ENCODE measurements around the gene REG1B.

The REG1B gene

DNA sequence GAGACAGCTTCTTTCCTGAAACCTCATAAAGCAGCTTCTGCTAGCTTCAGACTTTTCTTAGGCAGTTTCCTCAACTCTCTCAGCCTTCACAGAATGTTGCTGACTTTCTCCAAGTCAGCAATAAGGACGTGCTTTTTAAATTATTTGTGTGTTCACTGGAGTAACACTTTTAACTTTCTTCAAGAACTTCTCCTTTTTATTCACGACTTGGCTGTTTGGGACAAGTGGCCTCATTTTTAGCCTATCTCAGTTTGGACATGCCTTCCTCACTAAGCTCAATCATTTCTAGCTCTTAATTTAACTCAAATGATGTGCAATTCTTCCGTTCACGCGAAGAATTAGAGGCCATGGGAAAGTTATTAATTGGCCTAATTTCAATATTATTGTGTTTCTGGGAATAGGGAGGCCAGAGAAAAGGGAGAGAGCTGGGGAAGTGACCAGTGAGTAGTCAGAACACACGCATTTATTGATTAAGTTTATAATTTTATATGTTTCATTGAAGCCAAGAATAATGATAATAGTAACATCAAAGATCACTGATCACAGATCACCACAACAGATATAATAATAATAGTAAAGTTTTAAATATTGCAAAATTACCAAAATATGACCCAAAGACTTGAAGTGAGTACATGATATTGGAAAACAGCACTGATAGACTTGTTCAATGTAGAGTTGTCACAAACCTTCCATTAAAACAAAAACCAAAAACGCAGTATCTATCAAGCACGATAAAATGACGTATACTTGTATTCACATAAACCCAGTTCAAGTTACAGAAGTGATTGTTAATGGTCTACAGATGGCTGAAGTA, 37.3 kb upstream of the REG1B start:
- TF ChIP-seq, protein P1, sequence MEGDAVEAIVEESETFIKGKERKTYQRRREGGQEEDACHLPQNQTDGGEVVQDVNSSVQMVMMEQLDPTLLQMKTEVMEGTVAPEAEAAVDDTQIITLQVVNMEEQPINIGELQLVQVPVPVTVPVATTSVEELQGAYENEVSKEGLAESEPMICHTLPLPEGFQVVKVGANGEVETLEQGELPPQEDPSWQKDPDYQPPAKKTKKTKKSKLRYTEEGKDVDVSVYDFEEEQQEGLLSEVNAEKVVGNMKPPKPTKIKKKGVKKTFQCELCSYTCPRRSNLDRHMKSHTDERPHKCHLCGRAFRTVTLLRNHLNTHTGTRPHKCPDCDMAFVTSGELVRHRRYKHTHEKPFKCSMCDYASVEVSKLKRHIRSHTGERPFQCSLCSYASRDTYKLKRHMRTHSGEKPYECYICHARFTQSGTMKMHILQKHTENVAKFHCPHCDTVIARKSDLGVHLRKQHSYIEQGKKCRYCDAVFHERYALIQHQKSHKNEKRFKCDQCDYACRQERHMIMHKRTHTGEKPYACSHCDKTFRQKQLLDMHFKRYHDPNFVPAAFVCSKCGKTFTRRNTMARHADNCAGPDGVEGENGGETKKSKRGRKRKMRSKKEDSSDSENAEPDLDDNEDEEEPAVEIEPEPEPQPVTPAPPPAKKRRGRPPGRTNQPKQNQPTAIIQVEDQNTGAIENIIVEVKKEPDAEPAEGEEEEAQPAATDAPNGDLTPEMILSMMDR (conservative IDR thresholded peaks at IDR 0.05; ENCODE audit: low read depth, low read length): no peak
- H3K4me3 ChIP-seq (ENCODE audit: low read depth, low read length): no peak overlapping the region

DNA sequence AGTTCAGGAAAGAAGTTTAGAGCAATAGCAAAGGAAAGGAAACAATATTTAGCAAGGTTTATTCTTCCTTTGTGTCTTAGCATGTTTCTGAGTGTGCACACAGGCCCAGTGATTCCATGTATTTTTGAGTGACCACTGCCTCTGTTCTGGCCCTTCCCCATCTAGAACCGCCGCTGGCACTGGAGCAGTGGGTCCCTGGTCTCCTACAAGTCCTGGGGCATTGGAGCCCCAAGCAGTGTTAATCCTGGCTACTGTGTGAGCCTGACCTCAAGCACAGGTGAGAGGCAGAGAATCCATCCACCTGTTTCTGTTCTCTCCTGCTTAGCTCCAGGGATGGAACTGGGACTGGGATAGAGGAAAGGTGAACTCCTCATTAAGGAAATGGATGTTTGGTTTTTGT, 34.9 kb upstream of the REG1B start:
- DNase-seq (ENCODE audit: low read depth): no peak
- H3K4me3 ChIP-seq (ENCODE audit: low read depth, low read length): no peak overlapping the region
- TF ChIP-seq, protein P1 (conservative IDR thresholded peaks at IDR 0.05; ENCODE audit: low read depth, low read length): no peak

More for the DNA sequence above, 37.3 kb upstream of the REG1B start:
- no peak for DNase-seq (ENCODE audit: low read depth)

DNA sequence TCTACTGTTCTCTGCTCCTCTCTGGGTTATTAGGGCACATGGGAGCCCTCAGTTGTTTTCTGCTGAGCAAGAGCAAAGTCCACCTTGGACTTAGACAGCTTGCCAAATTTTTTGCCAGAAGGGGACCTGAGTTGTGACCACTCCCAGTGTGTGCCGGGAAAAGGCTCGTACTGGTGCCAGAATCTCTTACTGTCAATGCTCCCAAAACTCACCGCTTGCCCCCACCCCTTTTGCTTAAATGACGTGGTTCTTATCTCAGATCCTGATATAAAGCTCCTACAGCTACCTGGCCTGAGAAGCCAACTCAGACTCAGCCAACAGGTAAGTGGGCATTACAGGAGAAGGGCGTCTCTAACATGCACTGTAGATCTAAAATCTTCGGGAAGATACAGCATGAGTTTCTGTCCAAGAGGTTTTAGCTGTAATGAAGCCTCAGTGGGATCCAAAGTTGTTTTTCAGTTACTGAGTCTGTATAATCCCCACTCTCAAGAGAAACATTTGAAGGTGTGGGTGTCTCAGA, 32.5 kb upstream of the REG1B start, which contains the start of gene REG1A:
REG1A (plus strand) TSS at position 295 of the 520 bp plus-strand sequence. CDS start 374 bp downstream, outside the sequence.
- TF ChIP-seq, protein P1 (conservative IDR thresholded peaks at IDR 0.05; ENCODE audit: low read depth, low read length): no peak
- DNase-seq (ENCODE audit: low read depth): no peak
- H3K4me3 ChIP-seq (ENCODE audit: low read depth, low read length): no peak within 1 kb of the TSS

DNA sequence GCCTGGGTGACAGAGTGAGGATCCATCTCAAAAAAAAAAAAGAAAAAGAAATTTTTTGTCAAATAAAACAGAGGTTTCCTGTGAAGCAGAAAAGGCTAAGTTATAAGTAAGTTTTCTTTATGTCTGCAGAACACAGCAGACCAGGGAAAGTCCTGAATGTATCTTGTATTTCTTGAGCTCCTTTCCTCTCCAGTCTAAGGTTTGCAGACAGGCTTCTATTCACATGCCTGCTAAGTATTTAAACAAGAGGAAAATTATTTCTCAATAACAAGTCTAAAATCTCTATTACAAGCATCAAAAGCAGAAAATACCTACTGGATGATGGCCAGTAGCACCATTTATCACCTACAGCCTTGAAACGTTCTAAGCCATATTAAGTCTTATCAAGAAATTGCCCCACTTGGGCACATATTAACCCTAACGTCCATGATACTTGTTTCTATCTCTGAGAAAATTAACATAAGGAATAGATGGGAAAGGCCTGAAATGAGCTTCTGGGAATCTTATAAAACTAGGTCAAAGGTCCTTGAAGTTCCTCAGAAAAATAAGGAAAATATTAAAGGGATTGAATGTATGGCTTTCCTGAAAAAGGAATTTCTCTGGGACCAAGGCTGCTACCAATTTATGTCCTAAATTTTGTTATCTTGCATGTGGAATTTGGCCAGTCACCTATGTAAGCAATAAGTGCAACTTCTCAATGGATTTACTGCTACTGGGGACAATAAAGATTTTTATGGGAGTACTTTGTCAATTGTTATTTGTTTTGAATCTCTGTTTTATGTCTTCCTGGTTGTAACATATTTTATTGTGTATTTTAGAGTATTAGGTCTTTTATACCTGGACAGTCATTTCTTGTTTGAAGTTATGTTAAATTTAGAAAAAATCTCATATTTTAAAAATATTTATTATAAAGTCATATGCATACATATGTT, 29.5 kb upstream of the REG1B start:
- TF ChIP-seq, protein P1 (conservative IDR thresholded peaks at IDR 0.05; ENCODE audit: low read depth, low read length): no peak
- DNase-seq (ENCODE audit: low read depth): no peak
- no peak overlapping the region for H3K4me3 ChIP-seq (ENCODE audit: low read depth, low read length)

DNA sequence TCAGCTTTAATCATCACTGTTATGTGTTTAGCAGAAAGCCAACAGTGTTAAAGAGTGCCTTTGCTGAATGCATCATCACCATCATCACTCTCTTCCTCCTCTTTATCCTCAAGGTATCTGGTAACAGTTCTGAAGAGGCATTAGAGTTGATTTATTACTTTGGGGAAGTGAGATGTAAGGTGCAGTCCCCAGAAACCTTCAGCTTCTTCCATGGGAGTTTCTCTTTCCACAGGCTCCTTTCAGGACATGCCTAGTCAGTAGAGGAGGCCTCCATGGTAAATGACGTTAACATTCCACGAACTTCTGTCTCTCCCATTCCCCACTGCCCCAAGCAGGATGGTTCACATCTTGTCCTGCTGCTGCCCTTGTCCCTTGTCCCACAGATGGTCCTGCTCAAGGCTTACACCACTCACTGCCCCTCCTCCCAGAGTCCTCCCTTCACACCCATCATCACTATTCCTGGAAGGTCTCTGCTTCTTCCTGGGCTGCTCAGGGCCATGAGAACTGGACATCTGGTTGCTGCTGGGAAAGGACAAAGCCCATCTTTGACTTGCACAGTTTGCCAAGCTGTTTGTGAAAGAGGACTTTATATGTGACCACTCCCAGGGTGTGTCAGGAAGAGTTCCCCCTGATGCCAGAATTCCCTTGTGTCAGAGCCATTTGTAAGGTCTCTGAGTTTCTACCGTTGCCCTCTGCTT, 27.2 kb upstream of the REG1B start:
- TF ChIP-seq, protein P1 (conservative IDR thresholded peaks at IDR 0.05; ENCODE audit: low read depth, low read length): no peak

DNA sequence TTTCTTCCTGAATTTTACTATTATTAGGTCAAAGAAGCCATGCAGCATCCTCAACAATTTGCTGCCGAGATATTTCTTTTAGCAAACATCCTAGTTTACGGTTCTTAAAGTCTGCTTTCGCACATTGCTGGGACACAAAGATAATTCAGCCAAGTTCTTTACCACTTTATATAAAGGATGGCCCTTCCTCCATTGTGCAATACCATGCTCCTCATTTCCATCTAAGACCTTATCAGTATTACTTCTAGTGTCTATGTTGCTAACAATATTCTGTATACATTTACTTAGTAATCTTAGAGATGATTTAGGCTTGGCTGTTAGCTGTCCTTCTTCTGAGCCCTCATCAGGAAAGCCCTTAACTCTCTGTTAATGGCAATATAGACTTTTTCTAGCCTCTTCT, 24.5 kb upstream of the REG1B start:
- no peak overlapping the region for H3K4me3 ChIP-seq (ENCODE audit: low read depth, low read length)
- TF ChIP-seq, protein P1 (conservative IDR thresholded peaks at IDR 0.05; ENCODE audit: low read depth, low read length): no peak
- DNase-seq (ENCODE audit: low read depth): no peak

More for the DNA sequence above, 27.2 kb upstream of the REG1B start:
- H3K4me3 ChIP-seq (ENCODE audit: low read depth, low read length): no peak overlapping the region
- no peak for DNase-seq (ENCODE audit: low read depth)

Data from choroid plexus epithelial cell (primary cell).